HepG2 (cell line): ENCODE measurements around the gene IFI27. TPM values are rescaled to one million over a fixed set of nuclear protein-coding genes. Genes with fewer than 3 reads are reported as not detected.

Experiments used
- ARID2 ChIP-seq: sonication (generic); formaldehyde crosslinking; IDR thresholded peaks from 2 replicates; pipeline ENCODE4 v1.8.1; 2022; ENCODE audit warnings: mild to moderate bottlenecking, missing genetic modification reagents, borderline replicate concordance
- DNMT3B ChIP-seq: conservative IDR thresholded peaks from 2 replicates; pipeline ENCODE4 v1.6.1; 2016; ENCODE audit warnings: missing biosample characterization, control low read depth
- ELF4 ChIP-seq: sonication (generic); formaldehyde crosslinking; IDR thresholded peaks from 2 replicates; pipeline ENCODE4 v1.5.0; 2020; ENCODE audit warnings: missing genetic modification reagents, mild to moderate bottlenecking, moderate library complexity, borderline replicate concordance
- NRL ChIP-seq: sonication (generic); formaldehyde crosslinking; IDR thresholded peaks from 2 replicates; pipeline ENCODE4 v1.5.0; 2020; ENCODE audit warnings: missing genetic modification reagents, mild to moderate bottlenecking, moderate library complexity, borderline replicate concordance
- SIN3A ChIP-seq: IDR thresholded peaks from 2 replicates; pipeline ENCODE4 v1.6.1; 2011; ENCODE audit warnings: low read depth, mild to moderate bottlenecking, control low read depth, low read length, borderline replicate concordance
- SRSF4 ChIP-seq: fragments of 200-400 bp; formaldehyde crosslinking; IDR thresholded peaks from one replicate; pipeline ENCODE4 v1.6.1; 2018; ENCODE audit warnings: mild to moderate bottlenecking, low read depth, low read length, moderate library complexity; ENCODE audit not compliant: poor library complexity, severe bottlenecking
- TBL1XR1 ChIP-seq: fragments of 150-350 bp; IDR thresholded peaks from 2 replicates; pipeline ENCODE4 v1.6.1; 2014; ENCODE audit warnings: borderline replicate concordance, low read length; ENCODE audit not compliant: partially characterized antibody
- ZEB1 ChIP-seq: IDR thresholded peaks from 2 replicates; pipeline ENCODE4 v1.6.1; 2012; ENCODE audit warnings: mild to moderate bottlenecking, low read depth, inconsistent platforms; ENCODE audit not compliant: insufficient replicate concordance
- ZKSCAN5 ChIP-seq: sonication (generic); formaldehyde crosslinking; IDR thresholded peaks from 2 replicates; pipeline ENCODE4 v1.5.1; 2020; ENCODE audit warnings: mild to moderate bottlenecking, missing genetic modification reagents
- ZNF296 ChIP-seq: sonication (generic); formaldehyde crosslinking; conservative IDR thresholded peaks from 2 replicates; pipeline ENCODE4 v1.5.0; 2020; ENCODE audit warnings: mild to moderate bottlenecking, missing genetic modification reagents
- ZNF547 ChIP-seq: sonication (generic); formaldehyde crosslinking; IDR thresholded peaks from 2 replicates; pipeline ENCODE4 v1.5.1; 2020; ENCODE audit warnings: mild to moderate bottlenecking, missing genetic modification reagents
- ZNF605 ChIP-seq: sonication (generic); formaldehyde crosslinking; IDR thresholded peaks from 2 replicates; pipeline ENCODE4 v1.8.0; 2022; ENCODE audit warnings: mild to moderate bottlenecking, missing genetic modification reagents
- ZSCAN9 ChIP-seq: IDR thresholded peaks from 2 replicates; pipeline ENCODE4 v1.6.1; 2016; ENCODE audit warnings: borderline replicate concordance
- polyA plus RNA-seq, 8 experiments: library from polyadenylated mRNA; depleted of rRNA in 3 of 8; stranded (reverse) in 7 of 8; unstranded in 1 of 8; fragments of >200 nt; fragmentation: Illumina TruSeq in 4 of 8; extraction: Trizol in 4 of 8; gene quantifications; 2 replicates each; pipeline versions ENCODE4 v1.2.1 to v1.2.3, GENCODE V29; 2011 to 2016; ENCODE audit warnings: low read depth in 4 of 8, missing spikeins in 1 of 8, mixed read lengths in 1 of 8; ENCODE audit not compliant: insufficient read depth in 1 of 8
- total RNA-seq, 5 experiments: library from RNA; depleted of rRNA; stranded (reverse); fragments of >200 nt; fragmentation: Illumina TruSeq; extraction: Trizol; gene quantifications; 2 replicates each; pipeline ENCODE4 v1.2.3, GENCODE V29; 2016; ENCODE audit warnings: low read depth in 1 of 5
- TF ChIP-seq, protein P1 (sequence below): IDR thresholded peaks from 2 replicates; pipeline ENCODE4 v1.6.1; 2016; ENCODE audit warnings: low read depth
- TF ChIP-seq, protein P2 (sequence below): sonication (generic); formaldehyde crosslinking; IDR thresholded peaks from 2 replicates; pipeline ENCODE4 v1.4.0; 2020; ENCODE audit warnings: missing genetic modification reagents
- TF ChIP-seq, protein P3 (sequence below): IDR thresholded peaks from 2 replicates; pipeline ENCODE4 v1.6.1; 2018; ENCODE audit warnings: missing genetic modification reagents
- TF ChIP-seq, protein P4 (sequence below): sonication (generic); formaldehyde crosslinking; IDR thresholded peaks from 2 replicates; pipeline ENCODE4 v1.4.0; 2020; ENCODE audit warnings: missing genetic modification reagents
- TF ChIP-seq, protein P5 (sequence below): IDR thresholded peaks from 2 replicates; pipeline ENCODE4 v1.6.1; 2016; ENCODE audit warnings: missing biosample characterization, missing genetic modification reagents, low read depth

IFI27 gene
- total and polyA plus RNA-seq, 2 of the 13 experiments (the other 11 are each of a cell fraction or from before 2014, with no cell fraction given): 1.2 to 1.7 TPM

DNA sequence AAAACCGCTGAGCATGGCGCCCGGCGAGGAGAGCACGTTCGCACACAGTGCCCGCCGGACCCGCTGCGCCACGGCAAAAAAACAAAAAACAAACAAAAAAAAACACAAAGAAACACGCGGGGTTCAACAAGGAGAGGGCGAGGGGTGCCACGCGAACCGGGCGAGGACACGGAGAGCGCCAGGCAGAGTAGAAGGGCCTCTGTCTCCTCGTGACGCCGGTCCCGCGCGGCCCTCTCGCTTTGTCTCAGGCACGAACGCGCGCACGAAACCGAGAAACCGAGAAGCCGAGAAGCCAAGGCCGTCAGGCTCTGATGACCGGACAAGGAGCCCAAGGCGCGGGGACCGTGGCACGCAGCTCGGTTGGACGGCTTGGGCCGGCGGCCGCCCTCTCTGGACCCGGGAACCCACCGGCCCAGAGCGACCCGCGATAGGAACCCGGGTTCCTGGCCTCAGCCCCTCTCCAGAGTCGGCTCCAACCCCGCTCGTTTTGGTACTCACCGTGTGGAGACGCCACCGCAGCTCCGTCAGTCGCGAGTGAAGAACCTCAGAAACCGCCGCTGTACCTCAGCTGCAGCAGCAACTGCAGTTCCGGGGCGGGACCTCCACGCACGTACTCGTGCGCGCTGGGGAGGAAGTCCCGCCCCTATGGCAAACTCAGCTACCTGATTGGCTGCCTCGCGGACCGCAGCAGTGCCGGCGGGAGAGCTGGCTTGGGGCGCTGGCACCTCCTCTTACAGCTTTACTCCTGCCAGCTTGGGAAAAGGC is 29.7 kb upstream of the IFI27 start, which contains the start of the genes DDX24 and IFI27L1 (continued):
- TF ChIP-seq ARID2 (CRISPR knock-in tag): peak; percentile 94; the same call in 1 of the 2 replicates
- TF ChIP-seq, protein P1, sequence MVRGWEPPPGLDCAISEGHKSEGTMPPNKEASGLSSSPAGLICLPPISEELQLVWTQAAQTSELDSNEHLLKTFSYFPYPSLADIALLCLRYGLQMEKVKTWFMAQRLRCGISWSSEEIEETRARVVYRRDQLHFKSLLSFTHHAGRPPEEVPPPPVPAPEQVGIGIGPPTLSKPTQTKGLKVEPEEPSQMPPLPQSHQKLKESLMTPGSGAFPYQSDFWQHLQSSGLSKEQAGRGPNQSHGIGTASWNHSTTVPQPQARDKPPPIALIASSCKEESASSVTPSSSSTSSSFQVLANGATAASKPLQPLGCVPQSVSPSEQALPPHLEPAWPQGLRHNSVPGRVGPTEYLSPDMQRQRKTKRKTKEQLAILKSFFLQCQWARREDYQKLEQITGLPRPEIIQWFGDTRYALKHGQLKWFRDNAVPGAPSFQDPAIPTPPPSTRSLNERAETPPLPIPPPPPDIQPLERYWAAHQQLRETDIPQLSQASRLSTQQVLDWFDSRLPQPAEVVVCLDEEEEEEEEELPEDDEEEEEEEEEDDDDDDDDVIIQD (CRISPR knock-in tag): no peak
- TF ChIP-seq ELF4 (CRISPR knock-in tag): no peak
- no peak for TF ChIP-seq DNMT3B (CRISPR knock-in tag)
- TF ChIP-seq NRL (CRISPR knock-in tag): peak; percentile 90
- no peak for TF ChIP-seq TBL1XR1
- TF ChIP-seq ZNF547 (CRISPR knock-in tag): peak; percentile 43; the same call in 1 of the 2 replicates
- TF ChIP-seq SIN3A: peak; percentile 63; the same call in 1 of the 2 replicates
- TF ChIP-seq ZEB1: no peak
- TF ChIP-seq, protein P2, sequence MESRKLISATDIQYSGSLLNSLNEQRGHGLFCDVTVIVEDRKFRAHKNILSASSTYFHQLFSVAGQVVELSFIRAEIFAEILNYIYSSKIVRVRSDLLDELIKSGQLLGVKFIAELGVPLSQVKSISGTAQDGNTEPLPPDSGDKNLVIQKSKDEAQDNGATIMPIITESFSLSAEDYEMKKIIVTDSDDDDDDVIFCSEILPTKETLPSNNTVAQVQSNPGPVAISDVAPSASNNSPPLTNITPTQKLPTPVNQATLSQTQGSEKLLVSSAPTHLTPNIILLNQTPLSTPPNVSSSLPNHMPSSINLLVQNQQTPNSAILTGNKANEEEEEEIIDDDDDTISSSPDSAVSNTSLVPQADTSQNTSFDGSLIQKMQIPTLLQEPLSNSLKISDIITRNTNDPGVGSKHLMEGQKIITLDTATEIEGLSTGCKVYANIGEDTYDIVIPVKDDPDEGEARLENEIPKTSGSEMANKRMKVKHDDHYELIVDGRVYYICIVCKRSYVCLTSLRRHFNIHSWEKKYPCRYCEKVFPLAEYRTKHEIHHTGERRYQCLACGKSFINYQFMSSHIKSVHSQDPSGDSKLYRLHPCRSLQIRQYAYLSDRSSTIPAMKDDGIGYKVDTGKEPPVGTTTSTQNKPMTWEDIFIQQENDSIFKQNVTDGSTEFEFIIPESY (CRISPR knock-in tag): no peak
- TF ChIP-seq, protein P3, sequence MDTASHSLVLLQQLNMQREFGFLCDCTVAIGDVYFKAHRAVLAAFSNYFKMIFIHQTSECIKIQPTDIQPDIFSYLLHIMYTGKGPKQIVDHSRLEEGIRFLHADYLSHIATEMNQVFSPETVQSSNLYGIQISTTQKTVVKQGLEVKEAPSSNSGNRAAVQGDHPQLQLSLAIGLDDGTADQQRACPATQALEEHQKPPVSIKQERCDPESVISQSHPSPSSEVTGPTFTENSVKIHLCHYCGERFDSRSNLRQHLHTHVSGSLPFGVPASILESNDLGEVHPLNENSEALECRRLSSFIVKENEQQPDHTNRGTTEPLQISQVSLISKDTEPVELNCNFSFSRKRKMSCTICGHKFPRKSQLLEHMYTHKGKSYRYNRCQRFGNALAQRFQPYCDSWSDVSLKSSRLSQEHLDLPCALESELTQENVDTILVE (CRISPR knock-in tag): no peak
- no peak for TF ChIP-seq SRSF4
- TF ChIP-seq, protein P4, sequence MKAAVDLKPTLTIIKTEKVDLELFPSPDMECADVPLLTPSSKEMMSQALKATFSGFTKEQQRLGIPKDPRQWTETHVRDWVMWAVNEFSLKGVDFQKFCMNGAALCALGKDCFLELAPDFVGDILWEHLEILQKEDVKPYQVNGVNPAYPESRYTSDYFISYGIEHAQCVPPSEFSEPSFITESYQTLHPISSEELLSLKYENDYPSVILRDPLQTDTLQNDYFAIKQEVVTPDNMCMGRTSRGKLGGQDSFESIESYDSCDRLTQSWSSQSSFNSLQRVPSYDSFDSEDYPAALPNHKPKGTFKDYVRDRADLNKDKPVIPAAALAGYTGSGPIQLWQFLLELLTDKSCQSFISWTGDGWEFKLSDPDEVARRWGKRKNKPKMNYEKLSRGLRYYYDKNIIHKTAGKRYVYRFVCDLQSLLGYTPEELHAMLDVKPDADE (CRISPR knock-in tag): no peak
- TF ChIP-seq ZSCAN9 (CRISPR knock-in tag): no peak
- 0 out of 2 replicates have a peak, but pooled peaks have one; percentile 40 for TF ChIP-seq ZNF296
- no peak for TF ChIP-seq ZKSCAN5
- TF ChIP-seq, protein P5, sequence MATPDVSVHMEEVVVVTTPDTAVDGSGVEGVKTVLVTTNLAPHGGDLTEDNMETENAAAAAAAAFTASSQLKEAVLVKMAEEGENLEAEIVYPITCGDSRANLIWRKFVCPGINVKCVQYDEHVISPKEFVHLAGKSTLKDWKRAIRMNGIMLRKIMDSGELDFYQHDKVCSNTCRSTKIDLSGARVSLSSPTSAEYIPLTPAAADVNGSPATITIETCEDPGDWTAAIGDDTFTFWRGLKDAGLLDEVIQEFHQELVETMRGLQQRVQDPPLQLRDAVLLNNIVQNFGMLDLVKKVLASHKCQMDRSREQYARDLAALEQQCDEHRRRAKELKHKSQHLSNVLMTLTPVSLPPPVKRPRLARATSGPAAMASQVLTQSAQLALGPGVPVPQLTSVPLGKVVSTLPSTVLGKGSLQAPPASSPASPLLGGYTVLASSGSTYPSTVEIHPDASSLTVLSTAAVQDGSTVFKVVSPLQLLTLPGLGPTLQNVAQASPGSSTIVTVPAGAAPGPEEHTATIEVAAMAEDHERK (CRISPR knock-in tag): peak; percentile 67
- TF ChIP-seq ZNF605: 0 out of 2 replicates have a peak, but pooled peaks have one; percentile 27
